ENCODE data around the gene COL6A2. TPM values are rescaled to one million over a fixed set of nuclear protein-coding genes. Genes with fewer than 3 reads are reported as not detected.

COL6A2 gene
- polyA plus RNA-seq, 3 donors: 0.01 TPM; not detected in 2

GRCh38 chr21:46160657-46160906 is 62.7 kb downstream of the COL6A2 start:
- peaks cover 1 to 12% (median 2%) of the 10 kb centered on the region in 7 donors for H3K9me3 Mint-ChIP-seq
- no peak for DNase-seq
- Histone ChIP-seq H4K20me1 (ENCODE audit: insufficient read depth, low read length) (no peaks in the 10 kb centered on the region), H2AFZ (ENCODE audit: insufficient read depth, low read depth, low read length, poor library complexity, severe bottlenecking) (no peak overlapping the region), H3K4me3 (replicated peaks in 1 of 3; ENCODE audit: low read depth in 2 of 3, low read length in 3 of 3) (no peak overlapping the region), H3K9me3 (replicated peaks in 1 of 2; ENCODE audit: control insufficient read depth in 1 of 2, insufficient read depth in 1 of 2, low read length in 2 of 2) (peaks cover 0 to 12% of the 10 kb centered on the region in 2 donors), H3K9ac (ENCODE audit: insufficient read depth, low read length, poor library complexity, severe bottlenecking) (no peak overlapping the region), H3K27me3 (ENCODE audit: control insufficient read depth in 2 of 2, insufficient read depth in 2 of 2, low read length in 2 of 2) (no peaks in the 10 kb centered on the region), H3K36me3 (replicated peaks in 1 of 2; ENCODE audit: control insufficient read depth in 1 of 2, insufficient read depth in 2 of 2, low read length in 2 of 2) (no peaks in the 10 kb centered on the region), H3K4me1 (ENCODE audit: control insufficient read depth in 1 of 2, insufficient read depth in 2 of 2, low read length in 2 of 2) (no peaks in the 10 kb centered on the region), H3K79me2 (ENCODE audit: insufficient read depth, low read length) (no peaks in the 10 kb centered on the region), H3K4me2 (replicated peaks; ENCODE audit: extremely low read depth, low read length, poor library complexity, severe bottlenecking) (no peak overlapping the region), H3K27ac (ENCODE audit: low read depth in 1 of 2, low read length in 2 of 2) (no peak overlapping the region)
- TF ChIP-seq CTCF (IDR thresholded peaks at IDR 0.05): no peak
- H3K27me3 Mint-ChIP-seq (ENCODE audit: low read depth in 3 of 3): peaks cover 0 to 8% (median 2%) of the 10 kb centered on the region in 3 donors
- no peaks in the 10 kb centered on the region for H3K4me1 Mint-ChIP-seq
- H3K4me3 Mint-ChIP-seq: no peak overlapping the region
- WGBS (ENCODE audit: insufficient coverage): over 99% methylated on average over 16 of the region's 22 CpGs
- no peak overlapping the region for H3K27ac Mint-ChIP-seq
- H3K36me3 Mint-ChIP-seq: peaks cover 0 to 2% of the 10 kb centered on the region in 2 donors
- intact Hi-C loops (cut with micrococcal nuclease): no loop called here

GRCh38 chr21:46160907-46161632 is 63.2 kb downstream of the COL6A2 start:
- H3K4me1 ChIP-seq (ENCODE audit: control insufficient read depth in 1 of 2, insufficient read depth in 2 of 2, low read length in 2 of 2): no peaks in the 10 kb centered on the region
- WGBS (ENCODE audit: insufficient coverage): 88% methylated on average over 59 of the region's 72 CpGs
- Mint-ChIP-seq H3K27me3 (ENCODE audit: low read depth in 3 of 3) (peaks cover 0 to 8% (median 2%) of the 10 kb centered on the region in 3 donors), H3K9me3 (peaks cover 1 to 12% (median 4%) of the 10 kb centered on the region in 7 donors), H3K27ac (no peak overlapping the region), H3K36me3 (peaks cover 0 to 2% of the 10 kb centered on the region in 2 donors), H3K4me3 (no peak overlapping the region), H3K4me1 (no peaks in the 10 kb centered on the region)
- intact Hi-C loops (cut with micrococcal nuclease): no loop called here
- H3K9ac ChIP-seq (ENCODE audit: insufficient read depth, low read length, poor library complexity, severe bottlenecking): no peak overlapping the region
- TF ChIP-seq CTCF (IDR thresholded peaks at IDR 0.05): no peak
- H2AFZ ChIP-seq (ENCODE audit: insufficient read depth, low read depth, low read length, poor library complexity, severe bottlenecking): no peak overlapping the region
- no peak overlapping the region for H3K27ac ChIP-seq (ENCODE audit: low read depth in 1 of 2, low read length in 2 of 2)
- H3K9me3 ChIP-seq (replicated peaks in 1 of 2; ENCODE audit: control insufficient read depth in 1 of 2, insufficient read depth in 1 of 2, low read length in 2 of 2): peaks cover 0 to 12% of the 10 kb centered on the region in 2 donors
- no peak for DNase-seq
- no peaks in the 10 kb centered on the region for H3K27me3 ChIP-seq (ENCODE audit: control insufficient read depth in 2 of 2, insufficient read depth in 2 of 2, low read length in 2 of 2)
- no peak overlapping the region for H3K4me3 ChIP-seq (replicated peaks in 1 of 3; ENCODE audit: low read depth in 2 of 3, low read length in 3 of 3)
- H3K79me2 ChIP-seq (ENCODE audit: insufficient read depth, low read length): no peaks in the 10 kb centered on the region
- H4K20me1 ChIP-seq (ENCODE audit: insufficient read depth, low read length): no peaks in the 10 kb centered on the region
- no peak overlapping the region for H3K4me2 ChIP-seq (replicated peaks; ENCODE audit: extremely low read depth, low read length, poor library complexity, severe bottlenecking)
- H3K36me3 ChIP-seq (replicated peaks in 1 of 2; ENCODE audit: control insufficient read depth in 1 of 2, insufficient read depth in 2 of 2, low read length in 2 of 2): no peaks in the 10 kb centered on the region

Data from CD14-positive monocyte (primary cell).